HG02571 (cell line): ENCODE measurements around the gene OR2V1.
"Not testable (repeated sequence)": the region's sequence is repeated elsewhere in the genome, so short reads cannot be mapped to it uniquely, and the experiment has no call there.

Experiments used
- ATAC-seq: cut with Tn5 transposase; IDR thresholded peaks from one replicate; pipeline ENCODE4 v1.9.1; 2021; ENCODE audit warnings: mild to moderate bottlenecking, moderate library complexity; ENCODE audit not compliant: unreplicated experiment

Gene OR2V1

GRCh38 chr5:181130832-181131496 lies at the start of gene OR2V1:
OR2V1 (minus strand) TSS chr5:181131169; CDS start chr5:181125304, 5,865 bp downstream.
- no peak for ATAC-seq

- not testable (repeated sequence) for ATAC-seq
Measured at GRCh38 chr5:181177559-181177958, 46.6 kb upstream of the OR2V1 start.

- no peak for ATAC-seq
Measured at GRCh38 chr5:181176254-181176952, 45.4 kb upstream of the OR2V1 start.

- no peak for ATAC-seq
Measured at GRCh38 chr5:181173420-181174342, 42.7 kb upstream of the OR2V1 start.

- no peak for ATAC-seq
Measured at GRCh38 chr5:181173027-181173419, 42.1 kb upstream of the OR2V1 start.

- ATAC-seq: no peak
Measured at GRCh38 chr5:181171782-181172181, 40.8 kb upstream of the OR2V1 start.

GRCh38 chr5:181170996-181171395 lies 40.0 kb upstream of the OR2V1 start:
- no peak for ATAC-seq

- no peak for ATAC-seq
Measured at GRCh38 chr5:181170237-181170825, 39.4 kb upstream of the OR2V1 start.

- ATAC-seq: not testable (repeated sequence)
Measured at GRCh38 chr5:181169459-181170236, 38.7 kb upstream of the OR2V1 start.

GRCh38 chr5:181168595-181169118 lies 37.7 kb upstream of the OR2V1 start:
- ATAC-seq: no peak

- no peak for ATAC-seq
Measured at GRCh38 chr5:181167814-181168488, 37.0 kb upstream of the OR2V1 start.

- ATAC-seq: no peak
Measured at GRCh38 chr5:181166812-181167733, 36.1 kb upstream of the OR2V1 start.

GRCh38 chr5:181164076-181164952 lies 33.3 kb upstream of the OR2V1 start:
- ATAC-seq: no peak

GRCh38 chr5:181163487-181164075 lies 32.6 kb upstream of the OR2V1 start:
- ATAC-seq: no peak

- no peak for ATAC-seq
Measured at GRCh38 chr5:181161534-181162175, 30.7 kb upstream of the OR2V1 start.

- ATAC-seq: not testable (repeated sequence)
Measured at GRCh38 chr5:181160755-181161533, 30.0 kb upstream of the OR2V1 start.
